Activated naive CD4-positive, alpha-beta T cell (primary cell): ENCODE results near the gene VWDE.

ENCODE experiments used
- DNase-seq, 4 experiments: peaks; one replicate each; lab custom pipeline; 2025; lab: John Stamatoyannopoulos, UW

VWDE gene

DNA sequence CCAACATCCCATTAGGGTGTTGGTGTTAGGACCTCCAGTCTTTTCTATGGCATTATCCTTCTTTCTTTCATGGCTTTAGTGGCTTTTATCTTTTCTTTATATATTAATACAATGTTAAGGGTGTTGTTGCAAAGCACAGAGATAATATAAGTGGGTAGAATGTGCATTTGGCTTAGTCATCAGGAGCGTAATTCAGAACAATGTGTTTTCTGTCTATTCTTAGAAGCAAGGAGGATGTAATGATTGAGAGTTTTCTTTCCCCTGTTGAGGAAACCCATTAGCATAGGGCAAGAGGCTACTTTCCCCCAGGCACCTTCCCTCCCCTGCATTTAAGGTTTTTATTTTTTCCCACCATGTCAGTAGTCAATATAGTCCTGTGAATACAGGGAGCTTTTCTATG is 112.9 kb downstream of the VWDE start:
- DNase-seq, result no peak

DNA sequence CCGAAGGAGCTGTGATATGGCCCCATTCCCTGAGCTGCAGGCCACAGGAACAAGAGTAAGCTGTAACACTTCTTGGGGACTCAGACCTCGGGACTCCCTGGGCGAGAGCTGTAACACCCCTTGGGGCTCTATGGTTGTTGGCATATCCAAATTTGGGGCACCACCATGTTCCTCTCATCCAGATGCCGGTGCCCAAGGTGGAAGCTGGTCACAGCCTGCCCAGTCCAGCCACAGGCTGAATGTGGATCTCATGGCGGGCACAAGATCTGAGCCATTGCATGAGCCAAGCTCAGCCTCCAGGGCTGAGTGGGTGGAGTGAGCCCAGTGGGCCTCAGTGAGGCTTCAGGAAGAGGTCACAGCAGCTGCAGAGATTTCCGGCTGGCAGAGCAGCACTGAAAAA is 113.7 kb downstream of the VWDE start:
- DNase-seq, result no peak

DNA sequence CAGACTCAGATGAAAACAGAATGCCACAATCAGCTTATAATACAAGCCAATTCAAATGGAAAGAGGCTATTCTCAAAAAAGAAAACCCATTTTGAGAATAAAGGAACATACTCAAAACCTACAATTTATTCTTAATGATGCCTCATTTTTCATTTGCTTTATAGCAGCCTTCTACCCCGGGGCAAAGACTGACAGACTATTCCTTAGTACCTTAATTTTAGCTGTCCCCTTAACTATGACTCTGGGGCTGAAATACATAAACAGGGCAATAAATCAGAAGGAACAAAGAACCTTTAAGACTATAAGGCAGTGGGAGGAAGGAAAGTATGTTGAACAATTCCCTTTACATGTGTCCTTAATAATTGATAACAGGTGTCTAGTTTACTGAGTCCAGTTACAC is 115.8 kb downstream of the VWDE start:
- no peak for DNase-seq

DNA sequence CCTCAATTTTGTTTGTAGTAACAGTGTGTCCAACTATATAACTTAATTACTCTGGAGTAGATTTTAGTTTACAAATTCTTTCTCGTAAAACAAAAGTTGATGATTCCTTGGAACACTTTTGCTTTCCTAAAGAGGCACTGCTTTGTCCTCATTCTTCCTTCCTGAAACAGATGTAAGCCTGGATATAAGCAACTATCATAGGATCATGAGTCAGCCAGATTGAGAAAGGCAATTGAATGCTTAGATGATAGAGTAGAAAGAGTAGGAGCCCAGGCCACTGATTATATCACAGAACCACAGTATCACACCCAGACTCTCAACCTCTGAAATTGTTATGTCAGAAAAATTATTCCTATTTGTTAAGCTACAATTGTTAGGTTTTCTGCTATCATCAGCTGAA is 122.6 kb downstream of the VWDE start:
- no peak for DNase-seq
